Measurements from ENCODE around the gene CDC37.

GRCh38 chr19:10419200-10419645, 15.9 kb upstream of the CDC37 start:
- TF ChIP-seq, protein P1, sequence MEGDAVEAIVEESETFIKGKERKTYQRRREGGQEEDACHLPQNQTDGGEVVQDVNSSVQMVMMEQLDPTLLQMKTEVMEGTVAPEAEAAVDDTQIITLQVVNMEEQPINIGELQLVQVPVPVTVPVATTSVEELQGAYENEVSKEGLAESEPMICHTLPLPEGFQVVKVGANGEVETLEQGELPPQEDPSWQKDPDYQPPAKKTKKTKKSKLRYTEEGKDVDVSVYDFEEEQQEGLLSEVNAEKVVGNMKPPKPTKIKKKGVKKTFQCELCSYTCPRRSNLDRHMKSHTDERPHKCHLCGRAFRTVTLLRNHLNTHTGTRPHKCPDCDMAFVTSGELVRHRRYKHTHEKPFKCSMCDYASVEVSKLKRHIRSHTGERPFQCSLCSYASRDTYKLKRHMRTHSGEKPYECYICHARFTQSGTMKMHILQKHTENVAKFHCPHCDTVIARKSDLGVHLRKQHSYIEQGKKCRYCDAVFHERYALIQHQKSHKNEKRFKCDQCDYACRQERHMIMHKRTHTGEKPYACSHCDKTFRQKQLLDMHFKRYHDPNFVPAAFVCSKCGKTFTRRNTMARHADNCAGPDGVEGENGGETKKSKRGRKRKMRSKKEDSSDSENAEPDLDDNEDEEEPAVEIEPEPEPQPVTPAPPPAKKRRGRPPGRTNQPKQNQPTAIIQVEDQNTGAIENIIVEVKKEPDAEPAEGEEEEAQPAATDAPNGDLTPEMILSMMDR (optimal IDR thresholded peaks at IDR 0.05 in 1 of 3, IDR thresholded peaks at IDR 0.05 in 1 of 3, conservative IDR thresholded peaks at IDR 0.05 in 1 of 3; ENCODE audit: extremely low read depth in 1 of 3, insufficient read depth in 2 of 3, low read length in 3 of 3), result no peak
- TF ChIP-seq EZH2 (IDR thresholded peaks at IDR 0.05; ENCODE audit: low read length), result no peak
